ENCODE data around the gene KCNK5.

Gene KCNK5

DNA sequence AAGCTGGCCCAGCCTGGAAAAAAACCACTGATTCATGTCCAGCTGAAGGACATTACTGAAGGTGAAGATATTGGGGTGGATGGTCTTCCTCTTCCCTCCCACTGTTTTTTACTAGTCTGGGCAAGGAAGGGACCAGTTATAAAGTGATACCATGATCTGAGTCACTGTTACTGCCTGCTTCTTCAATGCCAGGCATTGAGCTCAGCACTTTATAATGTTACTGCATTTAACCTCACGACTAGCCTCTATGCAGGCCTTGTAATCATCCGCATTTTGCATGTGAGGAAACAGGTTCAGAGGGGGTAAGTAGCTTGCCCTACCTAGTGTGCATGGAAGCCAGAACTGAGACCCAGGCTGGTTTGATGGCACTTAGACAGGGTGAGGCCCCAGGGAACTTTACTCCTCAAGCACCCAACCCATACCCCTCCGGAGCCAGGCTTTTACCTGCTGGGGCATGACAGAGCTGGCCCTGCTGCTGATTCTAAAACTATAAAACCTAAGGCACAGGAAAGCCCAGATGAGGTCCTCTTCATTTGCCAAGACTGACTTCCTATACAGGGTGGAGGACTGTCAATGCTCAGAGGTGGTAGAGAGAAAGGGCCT is 11.0 kb upstream of the KCNK5 start:
- no peak for DNase-seq

DNA sequence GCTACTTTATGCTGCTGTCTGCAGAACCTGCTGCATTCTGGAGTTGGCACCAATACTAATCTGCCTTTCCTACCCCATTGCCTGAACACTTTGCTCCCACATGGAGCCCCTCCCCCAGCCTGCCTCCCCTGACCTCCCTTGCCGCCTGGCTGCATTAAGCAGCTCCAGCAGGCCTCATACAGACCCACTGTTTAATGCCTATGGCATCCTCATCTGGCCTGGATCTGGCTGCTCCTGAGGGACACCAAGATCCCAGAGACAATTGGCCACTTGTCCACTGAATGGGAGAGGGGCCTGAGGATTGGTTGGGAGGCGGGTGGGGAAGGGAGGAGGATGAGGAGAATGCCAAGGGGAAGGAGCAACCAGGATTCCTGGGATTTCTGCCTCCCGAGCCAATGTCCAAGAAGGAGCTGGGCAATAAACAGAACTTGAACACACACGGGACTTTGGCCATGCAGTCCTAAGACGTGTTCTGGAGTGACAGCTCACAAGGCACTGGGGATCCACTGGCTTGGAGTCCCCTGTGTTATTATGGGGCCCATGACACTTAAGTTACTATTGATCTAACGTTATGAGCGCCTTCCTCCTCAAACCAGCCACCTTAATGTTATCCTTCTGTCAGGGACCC is 10.4 kb upstream of the KCNK5 start:
- DNase-seq, result no peak

DNA sequence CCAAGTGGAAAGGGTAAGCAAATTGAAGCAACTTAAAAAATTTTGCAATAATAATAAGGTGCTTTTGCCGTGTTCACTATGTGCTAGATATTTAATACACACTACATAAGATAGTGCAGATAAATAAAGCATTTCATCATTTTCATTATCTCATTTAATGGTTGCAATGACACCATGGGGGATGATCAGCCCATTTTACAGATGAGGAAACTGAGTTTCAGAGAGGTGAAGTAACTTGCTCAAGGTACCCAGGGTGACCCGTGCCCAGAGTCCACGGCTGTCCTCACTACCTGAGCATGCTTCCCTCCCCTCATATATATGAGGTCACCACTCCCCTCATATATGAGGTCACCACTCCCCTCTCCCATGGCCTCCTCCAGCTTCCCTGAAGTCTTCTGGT is 7.5 kb upstream of the KCNK5 start:
- no peak for DNase-seq

GRCh38 chr6:39233333-39233732 is 4.1 kb upstream of the KCNK5 start:
- DNase-seq, result no peak

GRCh38 chr6:39231521-39232243 is 2.4 kb upstream of the KCNK5 start:
- DNase-seq, result no peak

GRCh38 chr6:39230654-39231035 is 1.4 kb upstream of the KCNK5 start:
- no peak for DNase-seq

DNA sequence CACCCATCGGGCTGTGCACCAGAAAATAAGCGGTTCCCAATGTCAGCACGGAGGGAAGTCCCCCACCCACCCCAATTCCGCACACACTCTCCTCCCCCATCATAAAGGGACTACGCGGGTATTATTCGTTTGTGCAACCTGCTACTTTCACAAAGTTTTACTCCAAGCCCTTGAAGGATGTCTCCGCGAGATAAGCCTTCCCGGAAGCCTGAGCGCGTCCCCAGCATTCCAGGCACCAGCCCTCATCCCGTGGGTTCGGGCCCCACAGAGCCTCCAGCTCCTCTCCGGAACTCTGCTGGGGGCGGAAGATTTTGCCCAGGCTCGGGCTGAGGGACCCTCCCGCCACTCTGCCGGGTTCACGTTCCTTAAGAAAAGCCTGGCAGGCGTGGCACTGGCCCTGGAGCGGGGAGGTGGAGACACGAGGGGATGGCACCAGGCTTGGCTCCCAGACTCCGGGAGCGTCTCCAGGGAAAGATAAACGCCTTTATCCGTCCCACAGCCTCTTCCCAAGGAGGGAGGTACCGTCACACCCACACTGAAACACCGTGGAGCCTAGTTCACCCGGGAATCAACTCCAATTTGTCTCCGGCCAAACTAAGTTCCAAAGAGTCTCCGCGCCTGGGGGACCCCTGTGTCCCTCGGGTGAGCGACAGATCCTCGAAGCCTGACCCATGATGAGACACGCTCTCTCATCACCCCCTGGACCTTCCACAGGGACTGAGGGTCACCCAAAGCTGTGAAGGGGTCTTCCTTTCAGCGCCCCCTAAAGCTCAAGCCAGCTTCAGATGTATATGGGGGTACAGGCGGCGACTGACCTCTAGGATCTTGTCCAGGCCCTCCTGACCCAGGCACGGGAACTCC is 934 bp downstream of the KCNK5 start:
- no peak for DNase-seq

DNA sequence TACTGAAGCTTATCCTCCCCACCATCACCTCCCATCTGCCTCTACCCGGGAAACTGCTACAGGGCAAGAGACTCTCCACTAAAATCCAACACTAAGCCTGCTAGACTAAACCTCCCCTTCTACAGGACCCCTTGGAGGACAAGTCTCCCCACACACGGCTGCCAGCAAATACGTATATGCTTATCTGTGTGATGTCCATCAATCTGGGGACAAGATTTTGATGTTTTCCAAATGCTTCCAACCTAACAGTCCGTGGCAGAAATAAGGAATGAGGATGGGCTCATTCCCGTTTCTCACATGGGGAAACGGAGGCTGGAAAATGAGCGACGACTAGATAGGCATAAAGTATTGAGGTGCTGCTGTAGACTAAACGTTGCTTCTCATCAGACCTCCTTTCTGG is 1.8 kb downstream of the KCNK5 start:
- DNase-seq, result no peak

DNA sequence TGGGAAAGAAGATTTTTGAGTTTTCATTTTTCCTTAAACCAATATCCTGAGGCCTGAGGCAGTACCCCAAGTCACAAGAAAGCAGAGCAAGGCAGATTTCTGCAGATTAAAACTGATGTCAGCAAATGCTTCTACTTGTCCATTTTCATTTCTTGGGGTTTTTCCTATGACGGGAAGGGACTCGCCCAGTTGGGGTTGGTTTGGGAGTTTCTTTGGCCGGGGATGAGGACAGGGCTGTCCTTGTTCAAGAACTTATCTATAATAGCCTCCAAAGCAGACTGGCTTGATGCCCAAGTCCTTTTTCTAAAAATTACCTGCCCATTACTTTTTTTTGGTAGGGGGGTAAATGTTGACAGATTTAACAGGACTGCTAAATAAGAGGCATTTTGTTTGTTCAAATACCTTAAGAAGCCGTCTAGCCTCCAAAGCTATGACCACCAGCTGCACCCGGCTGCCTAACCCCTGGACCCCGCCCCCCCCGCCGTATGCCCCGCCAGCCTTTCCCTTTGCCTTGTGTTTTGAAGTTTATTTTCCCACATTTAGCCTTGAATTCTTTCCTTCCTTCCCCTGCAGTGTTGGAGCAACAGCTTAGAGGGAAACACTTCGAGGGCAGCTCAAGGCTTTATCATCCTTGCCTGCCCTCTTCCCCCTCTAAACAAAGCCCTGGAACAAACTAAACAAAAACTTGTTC is 2.5 kb downstream of the KCNK5 start:
- DNase-seq, result no peak

DNA sequence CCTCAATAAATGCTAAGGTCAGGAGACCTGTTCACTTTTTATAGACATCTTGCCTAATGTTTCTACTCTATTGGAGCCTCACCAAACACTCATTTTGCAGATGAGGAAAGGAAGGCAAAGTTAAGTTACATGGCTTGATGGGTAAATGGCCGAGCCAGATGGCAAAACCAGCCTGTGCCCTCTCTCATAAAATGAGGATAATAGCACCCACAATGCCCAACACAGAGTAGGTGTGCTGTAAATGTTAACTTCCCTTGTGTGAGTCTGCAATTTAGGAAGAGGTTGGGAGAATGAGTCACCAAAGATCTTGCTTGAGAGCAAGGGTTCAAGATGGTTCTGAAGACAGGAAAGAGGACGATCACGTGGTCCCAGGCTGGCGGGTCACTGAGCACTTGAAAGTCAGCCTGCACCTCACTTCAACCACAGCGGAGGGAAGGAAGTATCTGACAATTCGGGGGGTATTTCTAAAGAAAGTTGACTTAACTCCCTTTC is 3.3 kb downstream of the KCNK5 start:
- DNase-seq, result no peak

DNA sequence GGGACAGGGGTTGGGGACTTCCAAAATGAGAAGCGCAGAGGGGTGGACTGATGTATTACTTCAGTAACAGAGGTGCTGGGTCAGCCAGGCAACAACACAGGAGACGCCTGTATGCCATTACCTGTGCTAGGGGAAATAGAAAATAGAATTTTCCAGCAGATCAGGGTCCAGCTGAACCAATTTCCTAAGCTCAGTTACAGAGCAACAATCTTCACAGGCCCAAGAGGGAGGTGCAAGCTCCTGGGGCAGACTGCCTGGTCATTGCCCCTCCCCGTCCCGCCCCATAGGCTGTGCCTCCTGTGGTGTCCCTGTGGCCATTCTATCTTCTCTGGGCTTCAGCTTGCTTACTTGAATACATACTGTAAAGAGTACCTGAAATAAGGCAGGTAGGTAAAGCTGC is 3.7 kb downstream of the KCNK5 start:
- no peak for DNase-seq

- DNase-seq, result no peak
Measured at GRCh38 chr6:39224523-39225182, 4.6 kb downstream of the KCNK5 start.

DNA sequence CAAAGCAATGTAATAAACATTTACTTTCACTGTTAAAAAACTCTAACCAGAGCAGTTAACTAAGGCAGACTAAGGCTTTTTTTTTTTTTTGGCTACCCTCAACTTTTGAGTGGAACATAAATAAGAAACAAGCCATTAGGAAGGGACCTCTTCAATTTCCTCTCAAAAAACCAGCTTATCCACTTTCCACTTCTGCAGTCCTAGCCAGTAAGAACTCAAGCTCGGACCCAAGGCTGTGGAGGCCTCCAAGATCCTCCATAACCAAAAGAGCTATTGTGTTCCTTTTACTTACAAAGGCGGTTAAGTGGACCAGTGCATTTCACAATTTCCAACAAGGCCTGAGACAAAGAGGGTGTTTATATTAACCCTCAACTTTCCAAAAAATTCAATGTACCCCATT is 5.3 kb downstream of the KCNK5 start:
- DNase-seq, result no peak

- no peak for DNase-seq
Measured at GRCh38 chr6:39223555-39223954, 5.7 kb downstream of the KCNK5 start.

DNA sequence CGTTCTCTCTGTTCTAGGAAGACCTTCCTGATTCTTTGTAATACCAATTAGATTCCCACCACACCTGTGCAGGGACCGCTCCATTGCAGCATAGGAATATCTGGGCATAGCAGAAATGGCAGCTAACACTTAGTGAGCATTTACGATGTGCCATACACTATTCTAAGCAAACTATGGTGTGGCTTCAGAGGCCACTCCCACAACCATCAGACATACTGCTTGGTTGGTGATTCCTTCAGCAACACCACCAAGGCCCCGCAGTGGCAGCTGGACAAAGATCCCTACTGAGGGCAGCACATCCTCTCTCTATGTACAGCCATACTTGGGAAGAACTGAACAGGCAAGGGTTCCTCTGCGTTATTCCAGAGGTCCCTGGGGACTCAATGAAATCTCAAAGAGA is 6.2 kb downstream of the KCNK5 start:
- DNase-seq, result no peak

DNA sequence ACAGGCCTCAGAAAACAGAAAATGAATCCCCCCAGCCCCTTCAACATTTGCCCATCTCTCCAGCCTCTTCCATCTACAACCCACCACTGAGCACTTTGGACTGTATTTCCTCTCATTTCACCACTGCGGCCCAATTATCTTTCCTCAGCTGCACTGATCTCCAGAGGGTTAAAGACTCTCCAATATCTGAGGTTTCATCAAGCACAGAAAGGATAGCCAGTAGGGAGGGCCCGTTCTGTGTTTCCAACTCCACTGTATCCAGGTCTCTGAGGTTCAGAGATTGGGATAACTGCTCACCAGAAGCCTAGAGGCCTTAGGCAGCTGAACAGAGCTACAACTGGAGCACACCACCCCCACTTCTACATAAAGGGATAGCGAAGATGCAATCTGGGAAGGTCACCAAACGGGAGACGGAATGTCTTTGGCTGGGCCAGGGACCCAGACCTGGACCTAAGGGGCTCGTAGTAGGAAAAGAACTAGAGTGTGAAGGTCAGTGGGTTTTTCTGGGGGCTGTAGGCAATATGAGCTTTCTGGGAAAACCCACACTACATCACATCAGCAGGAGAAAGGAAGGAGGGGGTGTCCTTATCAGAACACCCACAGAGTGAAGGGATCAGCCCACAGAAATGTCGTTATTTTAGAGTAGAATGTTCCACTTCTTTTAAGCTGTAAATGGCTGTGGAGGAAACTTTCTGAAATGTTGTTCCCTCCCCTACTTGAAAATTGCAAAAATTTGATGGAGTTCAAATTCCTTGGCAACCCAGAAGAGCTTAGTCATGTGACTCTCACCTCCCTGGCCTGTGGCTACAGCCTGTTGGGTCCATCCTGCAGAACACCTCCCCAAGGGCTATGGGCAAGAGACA is 7.3 kb downstream of the KCNK5 start:
- no peak for DNase-seq

- no peak for DNase-seq
Measured at GRCh38 chr6:39221115-39221514, 8.2 kb downstream of the KCNK5 start.

GRCh38 chr6:39218868-39219567 is 10.3 kb downstream of the KCNK5 start:
- no peak for DNase-seq

DNA sequence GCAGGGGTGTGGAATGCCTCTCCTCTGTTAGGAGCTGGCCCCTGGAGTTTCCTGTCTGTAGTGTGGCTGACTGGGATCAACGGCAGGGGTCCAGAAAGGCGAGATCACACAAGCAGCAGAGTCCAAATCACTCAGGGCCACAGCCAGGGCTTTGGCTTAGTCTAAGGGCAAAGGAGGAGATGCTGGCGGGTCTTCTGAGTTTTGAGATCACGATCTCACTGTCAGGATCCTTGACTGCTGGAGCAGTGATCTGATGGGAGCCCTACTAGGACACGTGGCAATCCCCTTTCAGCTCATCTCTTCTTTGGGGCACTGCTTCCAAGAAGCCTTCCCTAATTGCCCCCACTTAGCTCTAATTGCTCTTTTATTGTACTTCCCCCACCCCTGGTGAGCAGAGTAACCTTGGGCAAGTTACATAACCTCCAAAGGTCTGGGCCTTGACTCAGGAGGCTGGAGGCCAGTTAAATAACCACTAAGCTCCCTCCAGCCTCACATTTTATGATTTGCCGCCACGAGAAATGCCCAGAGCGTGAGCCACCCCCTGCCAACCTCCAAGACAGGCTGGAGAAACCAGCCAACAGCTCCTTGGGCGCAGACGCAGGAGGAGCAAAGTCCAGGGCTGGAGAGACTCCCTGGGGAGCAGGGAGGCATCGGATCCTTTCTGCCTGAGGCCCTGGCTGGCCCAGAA is 12.0 kb downstream of the KCNK5 start:
- no peak for DNase-seq

- DNase-seq, result no peak
Measured at GRCh38 chr6:39215640-39216158, 13.6 kb downstream of the KCNK5 start.
